Measurements from ENCODE around the gene FHIP2A. TPM values are rescaled to one million over a fixed set of nuclear protein-coding genes. Genes with fewer than 3 reads are reported as not detected.
"Not testable (repeated sequence)": the region's sequence is repeated elsewhere in the genome, so short reads cannot be mapped to it uniquely, and the experiment has no call there.

The FHIP2A gene
- polyA plus RNA-seq = 18.8 TPM
- long read RNA-seq, donor 1 = 0 reads
- long read RNA-seq, donor 2, full-length matches to known transcripts = 3 of 3 reads
- long read RNA-seq, donor 2, partial matches to known transcripts = 0 of 3 reads
- long read RNA-seq, donor 2, other reads (novel, unspliced or antisense) = 0 of 3 reads
- long read RNA-seq, donor 3 = 0 reads
- long read RNA-seq, donor 4 = 0 reads
- long read RNA-seq, donor 5 = 0 reads
- long read RNA-seq, donor 6, full-length matches to known transcripts = 6 of 6 reads
- long read RNA-seq, donor 6, partial matches to known transcripts = 0 of 6 reads
- long read RNA-seq, donor 6, other reads (novel, unspliced or antisense) = 0 of 6 reads
- long read RNA-seq, donor 7, partial matches to known transcripts = 0 of 1 reads
- long read RNA-seq, donor 7, other reads (novel, unspliced or antisense) = 0 of 1 reads
- long read RNA-seq, donor 8, full-length matches to known transcripts = 1 of 41 reads
- long read RNA-seq, donor 8, partial matches to known transcripts = 40 of 41 reads
- long read RNA-seq, donor 8, other reads (novel, unspliced or antisense) = 0 of 41 reads
- long read RNA-seq, donor 9, full-length matches to known transcripts = 1 of 16 reads
- long read RNA-seq, donor 9, partial matches to known transcripts = 15 of 16 reads
- long read RNA-seq, donor 9, other reads (novel, unspliced or antisense) = 0 of 16 reads
- long read RNA-seq, donor 10, full-length matches to known transcripts = 4 of 4 reads
- long read RNA-seq, donor 10, partial matches to known transcripts = 0 of 4 reads
- long read RNA-seq, donor 10, other reads (novel, unspliced or antisense) = 0 of 4 reads
- long read RNA-seq, donor 11, full-length matches to known transcripts = 3 of 3 reads
- long read RNA-seq, donor 11, partial matches to known transcripts = 0 of 3 reads
- long read RNA-seq, donor 11, other reads (novel, unspliced or antisense) = 0 of 3 reads

GRCh38 chr10:114821293-114821914 is at the start of gene FHIP2A:
Gene FHIP2A (plus strand): TSS chr10:114821780. CDS start chr10:114822079, 299 bp downstream.
- DNase-seq = peak; percentile 66 to 87
- H3K4me1 ChIP-seq (ENCODE audit: control insufficient read depth, insufficient read depth, low read length) = no peaks in the 10 kb centered on the region
- peak within 1 kb of the TSS; percentile 93 for H3K4me3 ChIP-seq (ENCODE audit: low read length)
- H3K36me3 ChIP-seq (ENCODE audit: control insufficient read depth, insufficient read depth, low read length) = no peaks in the 10 kb centered on the region
- peak within 1 kb of the TSS; percentile 97 for H3K27ac ChIP-seq (ENCODE audit: low read length)
- peaks cover 3% of the 10 kb centered on the region for H3K27me3 ChIP-seq (ENCODE audit: control insufficient read depth, insufficient read depth, low read length)
- no peaks in the 10 kb centered on the region for H3K9me3 ChIP-seq (ENCODE audit: control insufficient read depth, low read depth, low read length)
- WGBS (ENCODE audit: insufficient coverage, low lambda C conversion rate) = 86% methylated on average over 1 of the region's 59 CpGs

GRCh38 chr10:114772496-114773196 is 48.9 kb upstream of the FHIP2A start:
- no peaks in the 10 kb centered on the region for H3K36me3 ChIP-seq (ENCODE audit: control insufficient read depth, insufficient read depth, low read length)
- no CpG with 5 or more reads among the region's 1 CpG for WGBS (ENCODE audit: insufficient coverage, low lambda C conversion rate)
- peaks cover 4% of the 10 kb centered on the region for H3K27me3 ChIP-seq (ENCODE audit: control insufficient read depth, insufficient read depth, low read length)
- no peak overlapping the region for H3K27ac ChIP-seq (ENCODE audit: low read length)
- no peaks in the 10 kb centered on the region for H3K4me1 ChIP-seq (ENCODE audit: control insufficient read depth, insufficient read depth, low read length)
- DNase-seq = no peak
- no peaks in the 10 kb centered on the region for H3K9me3 ChIP-seq (ENCODE audit: control insufficient read depth, low read depth, low read length)
- H3K4me3 ChIP-seq (ENCODE audit: low read length) = no peak overlapping the region

GRCh38 chr10:114773197-114773532 is 48.4 kb upstream of the FHIP2A start:
- WGBS (ENCODE audit: insufficient coverage, low lambda C conversion rate) = no CpG with 5 or more reads among the region's 3 CpGs
- Histone ChIP-seq H3K4me3 (ENCODE audit: low read length) (no peak overlapping the region), H3K27me3 (ENCODE audit: control insufficient read depth, insufficient read depth, low read length) (peaks cover 4% of the 10 kb centered on the region), H3K27ac (ENCODE audit: low read length) (no peak overlapping the region), H3K9me3 (ENCODE audit: control insufficient read depth, low read depth, low read length) (no peaks in the 10 kb centered on the region), H3K36me3 (ENCODE audit: control insufficient read depth, insufficient read depth, low read length) (no peaks in the 10 kb centered on the region), H3K4me1 (ENCODE audit: control insufficient read depth, insufficient read depth, low read length) (no peaks in the 10 kb centered on the region)
- DNase-seq = no peak

GRCh38 chr10:114775082-114775481 is 46.5 kb upstream of the FHIP2A start:
- not testable (repeated sequence) for H3K4me3 ChIP-seq (ENCODE audit: low read length); H3K4me1 ChIP-seq (ENCODE audit: control insufficient read depth, insufficient read depth, low read length); H3K27me3 ChIP-seq (ENCODE audit: control insufficient read depth, insufficient read depth, low read length); H3K27ac ChIP-seq (ENCODE audit: low read length); DNase-seq; H3K9me3 ChIP-seq (ENCODE audit: control insufficient read depth, low read depth, low read length); H3K36me3 ChIP-seq (ENCODE audit: control insufficient read depth, insufficient read depth, low read length)
- 70% methylated on average over 2 of the region's 3 CpGs for WGBS (ENCODE audit: insufficient coverage, low lambda C conversion rate)

- WGBS (ENCODE audit: insufficient coverage, low lambda C conversion rate) = no CpG with 5 or more reads among the region's 1 CpG
- DNase-seq = no peak
- H3K36me3 ChIP-seq (ENCODE audit: control insufficient read depth, insufficient read depth, low read length) = no peaks in the 10 kb centered on the region
- H3K4me3 ChIP-seq (ENCODE audit: low read length) = no peak overlapping the region
- no peak overlapping the region for H3K27ac ChIP-seq (ENCODE audit: low read length)
- H3K4me1 ChIP-seq (ENCODE audit: control insufficient read depth, insufficient read depth, low read length) = no peaks in the 10 kb centered on the region
- H3K9me3 ChIP-seq (ENCODE audit: control insufficient read depth, low read depth, low read length) = no peaks in the 10 kb centered on the region
- H3K27me3 ChIP-seq (ENCODE audit: control insufficient read depth, insufficient read depth, low read length) = no peaks in the 10 kb centered on the region
Measured at GRCh38 chr10:114777415-114777814, 44.2 kb upstream of the FHIP2A start.

- DNase-seq = peak in 1 of 2 donors; percentile 18
- Histone ChIP-seq H3K4me3 (ENCODE audit: low read length) (no peak overlapping the region), H3K27me3 (ENCODE audit: control insufficient read depth, insufficient read depth, low read length) (no peaks in the 10 kb centered on the region), H3K4me1 (ENCODE audit: control insufficient read depth, insufficient read depth, low read length) (no peaks in the 10 kb centered on the region), H3K36me3 (ENCODE audit: control insufficient read depth, insufficient read depth, low read length) (no peaks in the 10 kb centered on the region), H3K27ac (ENCODE audit: low read length) (no peak overlapping the region), H3K9me3 (ENCODE audit: control insufficient read depth, low read depth, low read length) (no peaks in the 10 kb centered on the region)
- 49% methylated on average over 2 of the region's 3 CpGs for WGBS (ENCODE audit: insufficient coverage, low lambda C conversion rate)
Measured at GRCh38 chr10:114779803-114780576, 41.6 kb upstream of the FHIP2A start.

GRCh38 chr10:114780577-114781184 is 40.9 kb upstream of the FHIP2A start:
- Histone ChIP-seq H3K36me3 (ENCODE audit: control insufficient read depth, insufficient read depth, low read length) (no peaks in the 10 kb centered on the region), H3K27me3 (ENCODE audit: control insufficient read depth, insufficient read depth, low read length) (no peaks in the 10 kb centered on the region), H3K9me3 (ENCODE audit: control insufficient read depth, low read depth, low read length) (no peaks in the 10 kb centered on the region), H3K4me1 (ENCODE audit: control insufficient read depth, insufficient read depth, low read length) (no peaks in the 10 kb centered on the region), H3K4me3 (ENCODE audit: low read length) (no peak overlapping the region), H3K27ac (ENCODE audit: low read length) (no peak overlapping the region)
- no CpG with 5 or more reads among the region's 2 CpGs for WGBS (ENCODE audit: insufficient coverage, low lambda C conversion rate)
- no peak for DNase-seq

- no peak overlapping the region for H3K27ac ChIP-seq (ENCODE audit: low read length)
- no peaks in the 10 kb centered on the region for H3K36me3 ChIP-seq (ENCODE audit: control insufficient read depth, insufficient read depth, low read length)
- H3K4me3 ChIP-seq (ENCODE audit: low read length) = no peak overlapping the region
- DNase-seq = no peak
- no peaks in the 10 kb centered on the region for H3K4me1 ChIP-seq (ENCODE audit: control insufficient read depth, insufficient read depth, low read length)
- H3K9me3 ChIP-seq (ENCODE audit: control insufficient read depth, low read depth, low read length) = no peaks in the 10 kb centered on the region
- WGBS (ENCODE audit: insufficient coverage, low lambda C conversion rate) = 94% methylated on average over 2 of the region's 7 CpGs
- H3K27me3 ChIP-seq (ENCODE audit: control insufficient read depth, insufficient read depth, low read length) = no peaks in the 10 kb centered on the region
Measured at GRCh38 chr10:114782666-114783065, 38.9 kb upstream of the FHIP2A start.

- H3K27me3 ChIP-seq (ENCODE audit: control insufficient read depth, insufficient read depth, low read length) = no peaks in the 10 kb centered on the region
- no peak overlapping the region for H3K4me3 ChIP-seq (ENCODE audit: low read length)
- no peaks in the 10 kb centered on the region for H3K4me1 ChIP-seq (ENCODE audit: control insufficient read depth, insufficient read depth, low read length)
- no peaks in the 10 kb centered on the region for H3K9me3 ChIP-seq (ENCODE audit: control insufficient read depth, low read depth, low read length)
- no peak for DNase-seq
- no peak overlapping the region for H3K27ac ChIP-seq (ENCODE audit: low read length)
- no peaks in the 10 kb centered on the region for H3K36me3 ChIP-seq (ENCODE audit: control insufficient read depth, insufficient read depth, low read length)
- WGBS (ENCODE audit: insufficient coverage, low lambda C conversion rate) = 83% methylated on average over 1 of the region's 7 CpGs
Measured at GRCh38 chr10:114783686-114784085, 37.9 kb upstream of the FHIP2A start.
